Medulla oblongata (tissue), 1 donor: Measurements from ENCODE around the gene PMPCA.

ENCODE experiments used
- DNase-seq: peaks from one replicate; pipeline ENCODE4 v3.0.0-alpha.2; 2015; ENCODE audit errors: extremely low spot score

Gene PMPCA

DNA sequence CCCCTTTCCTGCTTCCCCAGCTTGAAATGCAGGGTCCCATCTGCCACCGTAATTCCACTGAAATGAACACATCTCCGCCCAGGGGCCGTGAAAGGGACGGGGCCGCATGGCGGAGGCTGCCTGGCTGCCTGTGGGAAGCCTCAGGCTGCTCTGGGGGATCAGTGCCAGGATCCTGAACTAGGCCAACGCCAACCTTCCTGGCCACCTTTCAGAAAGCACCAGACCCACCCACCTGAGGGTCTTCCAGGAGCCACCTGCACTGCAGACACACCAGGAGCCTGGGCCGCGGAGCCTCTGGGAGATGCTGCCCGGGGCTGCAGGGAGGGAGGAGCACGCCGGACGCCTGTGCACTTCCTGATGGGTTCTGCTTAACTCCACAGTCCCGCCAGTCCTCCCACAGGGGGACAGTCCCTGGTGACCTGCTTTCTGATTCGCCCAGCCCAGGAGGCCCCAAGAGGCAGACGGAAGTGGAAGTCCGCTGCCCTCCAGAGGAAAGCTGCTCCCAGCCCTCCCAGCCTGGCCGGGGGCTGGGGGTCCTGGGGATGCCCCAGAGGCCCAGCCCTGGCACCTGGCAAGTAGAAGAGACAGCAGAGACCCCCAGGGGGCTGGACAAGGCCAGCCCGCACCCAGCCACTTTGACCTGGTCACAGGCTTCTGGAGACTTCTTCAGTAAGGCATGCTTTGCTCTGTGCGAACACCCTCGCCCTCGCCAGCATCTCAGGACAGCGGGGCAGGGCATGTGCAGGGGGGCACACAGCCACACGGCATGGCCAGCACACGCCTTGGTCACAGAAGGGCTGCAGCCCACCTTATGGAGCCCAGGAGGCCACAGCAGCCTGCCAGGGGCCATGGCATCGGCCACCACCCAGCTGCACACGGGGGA is 36.9 kb upstream of the PMPCA start, which contains the start of gene CARD9:
Gene CARD9 (minus strand): TSS at position 370 of the 883 bp plus-strand sequence. CDS start 1,591 bp downstream, outside the sequence.
- peak; percentile 77 for DNase-seq

DNA sequence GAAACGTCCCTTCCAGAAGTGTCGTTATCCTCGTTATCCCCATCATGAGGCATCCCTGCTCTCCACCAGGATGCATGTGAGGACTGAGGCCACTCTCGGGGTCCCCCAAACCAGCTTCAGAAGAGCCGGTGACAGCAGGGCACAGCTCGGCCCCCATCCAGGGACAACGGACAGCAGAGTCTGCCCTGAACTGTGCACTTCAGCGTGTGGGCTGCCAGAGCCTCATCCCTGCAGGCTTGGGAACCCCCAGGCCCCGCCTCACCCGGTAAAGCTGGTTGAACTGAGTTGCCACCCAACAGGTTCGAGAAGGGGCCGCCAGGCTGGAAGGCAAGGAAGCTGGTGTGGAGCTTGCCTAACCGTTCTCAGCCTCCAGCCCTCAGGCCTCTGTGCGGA is 36.3 kb upstream of the PMPCA start:
- DNase-seq, result no peak

DNA sequence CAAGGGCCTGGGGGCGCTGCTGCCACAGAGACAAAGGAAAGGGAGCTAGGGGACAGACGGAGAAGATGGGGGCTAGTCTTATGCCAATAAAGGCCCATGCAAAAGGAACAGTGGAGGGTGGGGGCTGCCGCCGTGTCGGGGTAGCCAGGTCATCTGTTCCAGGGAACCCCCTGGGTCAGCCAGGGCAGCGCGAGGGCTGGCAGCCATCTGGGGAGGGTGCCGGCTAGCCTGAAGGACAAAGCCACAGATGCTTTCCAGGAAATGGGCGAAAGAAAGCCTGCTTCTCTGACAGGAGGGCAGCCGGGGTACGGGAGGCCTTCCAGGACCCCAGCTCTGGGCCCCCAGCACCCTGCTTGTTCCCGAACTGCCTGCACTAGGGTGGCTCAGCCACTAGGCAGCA is 35.4 kb upstream of the PMPCA start:
- no peak for DNase-seq

DNA sequence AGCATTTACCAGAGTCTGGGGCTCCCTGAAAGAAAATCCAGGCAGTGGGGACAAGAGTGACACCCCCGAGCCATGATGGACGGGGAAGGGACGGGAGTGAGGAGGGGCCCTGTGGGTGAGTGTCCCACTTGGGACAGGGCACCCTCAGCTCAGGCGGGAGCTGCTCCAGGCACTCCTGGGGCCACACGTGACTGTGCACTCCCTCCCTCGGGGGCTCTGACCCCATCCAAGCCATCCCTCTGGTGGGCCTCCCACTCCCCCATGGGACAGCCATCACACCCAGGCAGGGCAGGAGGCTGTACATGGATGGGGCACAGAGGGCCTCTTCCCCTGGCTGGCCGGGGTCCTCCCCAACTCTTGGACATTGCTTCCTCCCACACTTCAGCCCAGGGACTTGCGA is 34.0 kb upstream of the PMPCA start:
- DNase-seq, result no peak

DNA sequence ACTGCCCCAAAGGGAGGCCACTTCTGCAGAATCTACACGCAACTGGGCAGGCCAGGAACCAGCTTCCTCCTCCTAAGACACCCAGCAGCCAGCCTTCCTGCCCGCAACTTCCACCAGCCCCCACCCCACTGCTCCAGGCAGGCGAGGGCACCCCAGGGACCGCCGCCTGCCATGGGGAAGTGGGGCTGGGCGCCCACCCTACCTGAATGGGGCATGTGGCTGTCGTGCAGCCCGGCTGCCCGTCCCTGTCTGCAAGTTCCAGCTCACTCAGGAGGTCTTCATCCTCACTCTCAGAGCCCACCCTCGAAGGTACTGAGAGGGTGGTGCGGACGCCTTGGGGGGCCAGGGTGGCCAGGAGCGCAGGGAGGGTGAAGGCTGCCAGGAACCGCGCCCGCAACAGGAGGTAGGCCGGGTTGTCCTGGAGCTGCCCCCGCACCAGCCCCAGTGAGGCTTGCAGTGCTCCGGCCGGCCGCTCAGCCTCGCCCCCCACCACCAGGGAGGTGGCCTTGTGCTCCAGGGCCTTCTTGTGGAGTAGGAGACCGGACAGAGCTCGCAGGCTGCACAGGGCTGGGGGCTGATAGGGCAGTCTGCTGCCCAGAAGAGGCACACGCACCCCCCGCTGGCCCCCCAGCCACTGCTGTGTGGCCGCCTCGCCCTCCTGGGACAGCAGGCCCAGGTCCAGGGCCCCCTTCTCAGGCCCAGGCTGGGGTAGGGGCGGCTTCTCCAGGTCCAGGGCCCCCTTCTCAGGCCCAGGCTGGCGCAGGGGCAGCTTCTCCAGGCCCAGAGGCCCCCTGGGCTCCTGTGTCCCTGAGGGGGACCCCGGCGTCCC is 32.9 kb upstream of the PMPCA start:
- peak; percentile 46 for DNase-seq

- no peak for DNase-seq
Observed at GRCh38 chr9:136378170-136379002, 32.1 kb upstream of the PMPCA start.

- DNase-seq, result no peak
Observed at GRCh38 chr9:136379003-136379287, 31.5 kb upstream of the PMPCA start.

GRCh38 chr9:136379401-136379800 is 31.1 kb upstream of the PMPCA start:
- no peak for DNase-seq

DNA sequence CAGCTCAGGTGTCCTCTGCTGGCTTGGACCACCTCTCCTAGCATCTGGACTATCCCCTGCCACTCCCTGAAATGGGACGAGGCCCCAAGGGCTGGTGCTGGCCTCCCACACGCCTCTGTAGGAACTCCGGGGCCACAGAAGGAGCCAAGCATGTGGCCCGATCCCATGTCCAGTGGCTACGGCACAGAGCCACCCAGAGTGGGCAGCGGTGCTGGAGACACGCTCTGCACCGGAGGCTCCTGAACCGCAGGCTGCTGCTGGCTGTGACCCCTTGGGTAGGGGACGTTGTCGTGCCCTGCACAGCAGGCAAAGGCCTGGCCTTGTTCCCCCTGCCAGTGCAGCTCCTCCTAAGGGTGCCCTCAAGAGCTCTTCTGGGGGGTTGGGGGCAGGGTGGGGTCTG is 30.6 kb upstream of the PMPCA start:
- DNase-seq, result no peak

DNA sequence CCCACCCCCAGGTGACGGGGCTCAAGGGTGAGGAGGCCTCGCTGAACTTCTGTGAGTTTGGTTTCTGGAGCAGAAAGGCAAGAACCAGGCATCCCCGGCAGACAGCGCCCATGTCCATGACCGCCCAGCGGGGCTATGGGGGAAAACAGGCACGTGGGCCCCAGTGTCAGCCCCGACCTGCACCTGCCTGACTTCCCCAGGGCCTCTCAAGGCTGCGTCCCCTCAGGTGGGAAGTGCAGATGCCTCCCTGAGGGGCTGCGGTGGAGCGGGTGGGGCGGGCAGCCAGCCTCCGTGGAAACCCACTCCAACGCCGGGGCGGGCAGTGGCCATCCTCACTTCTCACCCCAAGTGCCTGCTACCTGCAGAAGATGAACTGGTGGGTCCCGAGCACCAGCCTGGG is 30.1 kb upstream of the PMPCA start:
- DNase-seq, result no peak

DNA sequence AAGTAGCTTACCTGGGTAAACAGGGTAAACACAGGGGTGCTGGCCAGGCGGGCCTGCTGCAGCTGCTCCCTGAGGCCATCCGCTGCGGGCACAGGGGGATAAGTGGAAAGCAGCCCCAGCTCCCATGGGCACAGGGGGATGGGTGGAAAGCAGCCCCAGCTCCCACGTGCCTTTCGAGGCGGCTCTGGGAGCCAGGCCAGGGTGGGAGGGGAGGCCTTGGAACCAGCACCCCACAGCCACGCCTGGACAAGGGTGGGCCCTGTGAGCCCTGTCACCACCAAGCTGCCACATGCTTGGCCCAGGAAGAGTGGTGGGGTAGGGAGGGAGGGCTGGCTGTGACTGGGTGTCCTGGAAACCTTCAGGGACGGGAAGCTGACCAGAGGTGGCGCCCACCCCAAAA is 29.1 kb upstream of the PMPCA start:
- peak; percentile 51 for DNase-seq

DNA sequence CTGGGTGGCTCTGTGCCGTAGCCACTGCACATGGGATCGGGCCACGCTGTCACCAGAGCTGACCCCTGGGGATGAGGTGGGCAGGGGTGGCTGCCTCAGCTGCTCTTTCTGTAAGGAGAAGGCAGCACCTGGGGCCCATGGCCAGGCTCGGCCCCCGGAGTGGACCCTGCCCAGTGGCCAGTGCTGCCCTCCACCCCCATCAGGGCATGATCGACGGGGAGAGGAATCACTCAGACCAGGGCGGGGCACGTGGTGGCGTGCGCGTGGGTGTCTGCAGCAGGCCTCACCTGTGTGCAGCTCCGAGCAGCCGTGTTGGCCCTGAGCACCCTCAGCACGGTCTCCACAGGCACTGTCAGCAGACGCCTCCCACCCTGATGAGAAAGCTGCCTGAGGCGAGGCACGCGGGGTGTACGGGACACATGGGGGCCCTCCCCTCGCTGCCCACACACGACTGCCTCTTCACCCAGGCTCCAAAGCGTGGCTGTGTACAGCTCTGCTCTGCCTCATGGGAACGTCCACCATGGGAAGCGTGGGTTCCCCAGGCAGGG is 28.4 kb upstream of the PMPCA start:
- no peak for DNase-seq

- DNase-seq, result no peak
Observed at GRCh38 chr9:136383436-136383835, 27.0 kb upstream of the PMPCA start.

- DNase-seq, result no peak
Observed at GRCh38 chr9:136385015-136385414, 25.4 kb upstream of the PMPCA start.

DNA sequence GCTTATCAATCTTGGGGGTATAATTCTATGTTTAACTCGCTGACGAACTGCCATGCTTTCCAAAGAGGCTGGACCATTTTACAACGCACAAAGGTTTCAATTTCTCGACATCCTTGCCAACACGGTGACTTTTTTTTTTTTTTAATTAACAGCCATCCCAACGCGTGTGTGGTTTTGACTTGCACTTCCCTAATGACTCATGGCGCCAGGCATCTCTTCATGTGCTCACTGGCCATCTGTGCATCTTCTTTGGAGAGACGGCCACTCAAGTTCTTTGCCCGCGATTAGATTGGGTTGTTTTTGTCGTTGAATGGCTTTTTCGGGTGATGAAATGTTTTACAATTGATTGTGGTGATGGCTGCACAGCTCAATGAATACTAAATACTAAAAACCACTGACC is 24.4 kb upstream of the PMPCA start:
- DNase-seq, result no peak

- DNase-seq, result no peak
Observed at GRCh38 chr9:136387217-136387616, 23.2 kb upstream of the PMPCA start.

GRCh38 chr9:136389396-136389795 is 21.1 kb upstream of the PMPCA start:
- DNase-seq, result no peak

- DNase-seq, result no peak
Observed at GRCh38 chr9:136391737-136392537, 18.5 kb upstream of the PMPCA start.

- no peak for DNase-seq
Observed at GRCh38 chr9:136392538-136393449, 17.7 kb upstream of the PMPCA start.

- no peak for DNase-seq
Observed at GRCh38 chr9:136393531-136393930, 16.9 kb upstream of the PMPCA start.
